Spleen (tissue), 11 donors: Measurements from ENCODE around the gene MAN1C1. TPM values are rescaled to one million over a fixed set of nuclear protein-coding genes. Genes with fewer than 3 reads are reported as not detected.

Experiments
- DNase-seq: peaks from one replicate; pipeline ENCODE4 v3.0.0-alpha.2; 2020
- H3K27ac ChIP-seq, 8 donors: fragments of 200-600 bp; sonication (generic) in 7 of 8; 1 replicate in 4 of 8; 2 replicates in 4 of 8; pipeline versions ENCODE4 v1.5.0 to v1.8.0; 2016 to 2021; ENCODE audit warnings: inconsistent platforms in 4 of 8, mild to moderate bottlenecking in 4 of 8, moderate library complexity in 1 of 8
- H3K27me3 ChIP-seq, 7 donors: fragments of 200-600 bp; sonication (generic) in 6 of 7; replicated peaks in 1 of 7; 1 replicate in 4 of 7; 2 replicates in 3 of 7; pipeline versions ENCODE4 v1.5.0 to v1.8.0; 2016 to 2021; ENCODE audit warnings: inconsistent platforms in 3 of 7, mild to moderate bottlenecking in 1 of 7
- H3K36me3 ChIP-seq, 6 donors: fragments of 200-600 bp; sonication (generic) in 5 of 6; 1 replicate in 4 of 6; 2 replicates in 2 of 6; pipeline versions ENCODE4 v1.5.0 to v1.8.0; 2016 to 2021; ENCODE audit warnings: inconsistent platforms in 2 of 6
- H3K4me1 ChIP-seq, 6 donors: fragments of 200-600 bp; sonication (generic) in 5 of 6; 1 replicate in 3 of 6; 2 replicates in 3 of 6; pipeline versions ENCODE4 v1.5.0 to v1.8.0; 2016 to 2021; ENCODE audit warnings: inconsistent platforms in 3 of 6
- H3K4me3 ChIP-seq, 8 donors: fragments of 200-600 bp; sonication (generic) in 7 of 8; 1 replicate in 4 of 8; 2 replicates in 4 of 8; pipeline versions ENCODE4 v1.5.0 to v1.8.0; 2016 to 2021; ENCODE audit warnings: inconsistent platforms in 4 of 8, mild to moderate bottlenecking in 4 of 8, moderate library complexity in 2 of 8
- H3K9me3 ChIP-seq, 8 donors: fragments of 200-600 bp; sonication (generic) in 7 of 8; 1 replicate in 4 of 8; 2 replicates in 4 of 8; pipeline versions ENCODE4 v1.5.0 to v1.8.0; 2016 to 2021; ENCODE audit warnings: inconsistent platforms in 4 of 8
- POLR2A ChIP-seq, 3 donors: fragments of 450-650 bp; IDR thresholded peaks; one replicate each; pipeline ENCODE4 v1.5.1; 2017; ENCODE audit warnings: antibody characterized with exemption in 3 of 3, mild to moderate bottlenecking in 1 of 3
- POLR2AphosphoS5 ChIP-seq, 3 donors: sonication (generic); formaldehyde crosslinking; IDR thresholded peaks; one replicate each; pipeline ENCODE4 v1.5.1; 2017; ENCODE audit warnings: antibody characterized with exemption in 3 of 3
- WGBS, 5 donors: extraction: QIAGEN DNeasy Blood & Tissue Kit in 3 of 5; methylation state at CpG; one replicate each; pipeline versions ENCODE4 v1.1.5 to v1.1.7; 2013 to 2018; 5-methylcytosine and 5-hydroxymethylcytosine counted together
- intact Hi-C: fragments of 100-400 bp; cut with DNase I; formaldehyde crosslinking; loops from one replicate; pipeline ENCODE4 v1.15.0; 2023; ENCODE audit warnings: low total_unique reads
- polyA plus RNA-seq, 3 donors: library from polyadenylated mRNA; stranded (reverse); fragments of 200-250 nt; gene quantifications; one replicate each; pipeline ENCODE4 v1.2.1, GENCODE V29; 2013
- total RNA-seq, 7 donors: library from RNA; depleted of rRNA in 3 of 7; stranded (reverse); fragments of >200 nt in 3 of 7; fragmentation: NEBNext Ultra II Directional in 4 of 7; extraction: Animal tissue kit (Norgen Biotek cat#: 25700) in 4 of 7; gene quantifications; one replicate each; pipeline versions ENCODE4 v1.1.0 to v1.2.1, GENCODE V29; 2016 to 2021
- TF ChIP-seq, protein P1 (sequence below), 11 experiments: fragments of 200-600 bp in 7 of 11; fragments of 450-650 bp in 4 of 11; sonication (generic) in 4 of 11; IDR thresholded peaks in 8 of 11; conservative IDR thresholded peaks in 3 of 11; 1 replicate in 7 of 11; 2 replicates in 4 of 11; pipeline versions ENCODE4 v1.4.0 to v1.8.0; 2016 to 2021; ENCODE audit warnings: antibody characterized with exemption in 11 of 11, inconsistent platforms in 4 of 11, mild to moderate bottlenecking in 1 of 11
- donor health status: healthy with polysubstance abuse.
- donor health status: DM: no; HTN: no; CAD: no; lungs with moderate emphysema.
- donor health status: DM: no; HTN: no; CAD: no.
- donor health status: Bipolar disorder and iron deficiency.
- donor health status: healthy.
- donor health status: DM: no; HTN: no; CAD: no.
- donor health status: DM: yes; HTN: yes; CAD: no.

Gene MAN1C1
- total and polyA plus RNA-seq, 10 donors = 4.6 to 54.3 (median 41.1) TPM

DNA sequence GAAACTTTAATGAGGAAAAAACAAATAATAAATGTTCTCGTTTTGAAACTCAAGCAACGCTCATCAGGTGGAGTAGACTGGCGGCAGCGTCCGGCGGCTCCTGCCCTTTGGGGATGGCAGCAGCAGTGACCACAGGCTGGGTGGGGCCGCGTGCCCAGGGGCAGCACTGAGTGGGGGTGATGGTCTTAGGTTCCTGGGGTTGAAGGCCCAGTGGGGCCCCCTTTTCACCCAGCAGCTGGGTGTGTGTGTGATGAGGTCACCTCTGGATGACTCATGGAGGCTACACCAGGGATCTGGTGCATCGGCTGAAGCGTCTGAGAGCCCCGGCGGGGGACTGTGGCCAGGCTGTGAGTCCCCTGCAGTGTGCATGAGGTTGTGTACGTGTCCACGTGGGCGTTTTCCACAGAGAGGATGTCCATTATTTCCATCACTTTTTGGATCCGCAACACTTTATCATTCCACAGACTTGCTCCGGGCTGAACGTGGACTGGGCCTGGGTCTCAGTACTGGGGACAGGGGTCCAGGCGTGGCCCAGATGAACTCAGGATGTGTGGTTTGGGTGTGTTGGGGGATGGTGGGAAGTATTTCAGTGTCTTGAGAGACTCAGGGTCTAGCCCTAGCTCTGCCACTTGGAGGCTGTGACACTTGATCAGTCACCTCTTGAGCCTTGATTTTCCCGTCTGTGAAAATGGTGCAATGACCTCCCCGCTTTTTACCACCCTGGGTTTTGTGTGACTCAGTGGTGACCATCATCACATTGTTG is 47.6 kb upstream of the MAN1C1 start:
- Histone ChIP-seq H3K36me3 (peaks cover 0 to 48% (median 6%) of the 10 kb centered on the region in 6 donors), H3K27ac (peak overlapping the region in 6 of 8 donors; percentile 44 to 92 (median 90)), H3K4me3 (no peak overlapping the region), H3K27me3 (peaks cover 0 to 13% (median 0%) of the 10 kb centered on the region in 7 donors), H3K4me1 (peaks cover 29 to 94% (median 79%) of the 10 kb centered on the region in 6 donors), H3K9me3 (no peaks in the 10 kb centered on the region)
- intact Hi-C loops = no loop called here
- TF ChIP-seq, protein P1, sequence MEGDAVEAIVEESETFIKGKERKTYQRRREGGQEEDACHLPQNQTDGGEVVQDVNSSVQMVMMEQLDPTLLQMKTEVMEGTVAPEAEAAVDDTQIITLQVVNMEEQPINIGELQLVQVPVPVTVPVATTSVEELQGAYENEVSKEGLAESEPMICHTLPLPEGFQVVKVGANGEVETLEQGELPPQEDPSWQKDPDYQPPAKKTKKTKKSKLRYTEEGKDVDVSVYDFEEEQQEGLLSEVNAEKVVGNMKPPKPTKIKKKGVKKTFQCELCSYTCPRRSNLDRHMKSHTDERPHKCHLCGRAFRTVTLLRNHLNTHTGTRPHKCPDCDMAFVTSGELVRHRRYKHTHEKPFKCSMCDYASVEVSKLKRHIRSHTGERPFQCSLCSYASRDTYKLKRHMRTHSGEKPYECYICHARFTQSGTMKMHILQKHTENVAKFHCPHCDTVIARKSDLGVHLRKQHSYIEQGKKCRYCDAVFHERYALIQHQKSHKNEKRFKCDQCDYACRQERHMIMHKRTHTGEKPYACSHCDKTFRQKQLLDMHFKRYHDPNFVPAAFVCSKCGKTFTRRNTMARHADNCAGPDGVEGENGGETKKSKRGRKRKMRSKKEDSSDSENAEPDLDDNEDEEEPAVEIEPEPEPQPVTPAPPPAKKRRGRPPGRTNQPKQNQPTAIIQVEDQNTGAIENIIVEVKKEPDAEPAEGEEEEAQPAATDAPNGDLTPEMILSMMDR (IDR thresholded peaks at IDR 0.05 in 8 of 11, conservative IDR thresholded peaks at IDR 0.05 in 3 of 11) = no peak
- TF ChIP-seq POLR2AphosphoS5 (IDR thresholded peaks at IDR 0.05) = peak in 1 of 3 donors; percentile 60
- no peak for TF ChIP-seq POLR2A (IDR thresholded peaks at IDR 0.05)
- DNase-seq = no peak
- WGBS, 5 donors = 68 to 88% (median 83%) methylated on average over 20 to 21 of the region's 21 CpGs

DNA sequence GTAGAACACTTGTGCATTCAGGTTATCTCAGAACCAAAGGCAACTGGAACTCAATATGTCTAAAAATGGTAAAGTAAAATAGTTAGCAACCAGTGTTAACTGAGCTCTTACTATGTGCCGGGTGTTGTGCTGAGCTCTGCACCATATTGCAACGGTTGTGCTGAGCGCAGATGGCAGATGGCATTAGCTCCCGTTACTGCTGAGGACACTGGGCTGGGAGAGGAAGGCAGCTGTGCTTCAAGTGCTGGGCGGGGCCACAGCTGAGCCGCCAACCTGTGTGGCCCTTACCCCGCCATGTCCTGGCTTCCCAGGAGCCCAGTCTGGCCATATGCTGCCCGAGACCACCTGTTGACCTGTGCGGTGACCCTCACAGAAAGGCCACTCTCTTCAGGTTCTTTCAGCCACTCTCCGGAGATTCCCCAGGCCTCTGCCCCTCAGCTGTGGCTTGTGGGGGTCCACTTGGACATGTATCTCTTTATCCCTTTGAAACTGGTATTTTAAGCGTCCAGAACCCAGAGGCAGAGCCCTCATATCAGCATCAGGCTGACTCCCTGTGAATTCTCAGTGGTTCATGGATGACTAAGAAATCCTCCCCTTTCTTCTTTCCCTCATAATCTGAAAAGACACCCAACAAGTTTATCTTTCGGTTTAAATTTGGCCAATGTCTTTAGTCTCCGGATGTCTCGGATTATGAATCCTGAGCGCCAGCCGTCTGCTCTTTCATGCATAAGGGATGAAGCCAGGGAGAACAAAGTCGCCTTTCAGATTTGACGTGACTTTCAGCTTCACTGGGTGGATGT is 46.8 kb upstream of the MAN1C1 start:
- Histone ChIP-seq H3K27ac (peak overlapping the region in 6 of 8 donors; percentile 24 to 92 (median 90)), H3K4me1 (peaks cover 27 to 86% (median 71%) of the 10 kb centered on the region in 6 donors), H3K9me3 (no peaks in the 10 kb centered on the region), H3K27me3 (peaks cover 0 to 13% (median 0%) of the 10 kb centered on the region in 7 donors), H3K36me3 (peaks cover 0 to 40% (median 3%) of the 10 kb centered on the region in 6 donors), H3K4me3 (no peak overlapping the region)
- intact Hi-C loops = no loop called here
- WGBS, 5 donors = 77 to 90% (median 82%) methylated on average over 18 of the region's 18 CpGs
- TF ChIP-seq POLR2AphosphoS5 (IDR thresholded peaks at IDR 0.05) = peak; percentile 35 to 63 (median 59)
- TF ChIP-seq POLR2A (IDR thresholded peaks at IDR 0.05) = no peak
- DNase-seq = no peak

DNA sequence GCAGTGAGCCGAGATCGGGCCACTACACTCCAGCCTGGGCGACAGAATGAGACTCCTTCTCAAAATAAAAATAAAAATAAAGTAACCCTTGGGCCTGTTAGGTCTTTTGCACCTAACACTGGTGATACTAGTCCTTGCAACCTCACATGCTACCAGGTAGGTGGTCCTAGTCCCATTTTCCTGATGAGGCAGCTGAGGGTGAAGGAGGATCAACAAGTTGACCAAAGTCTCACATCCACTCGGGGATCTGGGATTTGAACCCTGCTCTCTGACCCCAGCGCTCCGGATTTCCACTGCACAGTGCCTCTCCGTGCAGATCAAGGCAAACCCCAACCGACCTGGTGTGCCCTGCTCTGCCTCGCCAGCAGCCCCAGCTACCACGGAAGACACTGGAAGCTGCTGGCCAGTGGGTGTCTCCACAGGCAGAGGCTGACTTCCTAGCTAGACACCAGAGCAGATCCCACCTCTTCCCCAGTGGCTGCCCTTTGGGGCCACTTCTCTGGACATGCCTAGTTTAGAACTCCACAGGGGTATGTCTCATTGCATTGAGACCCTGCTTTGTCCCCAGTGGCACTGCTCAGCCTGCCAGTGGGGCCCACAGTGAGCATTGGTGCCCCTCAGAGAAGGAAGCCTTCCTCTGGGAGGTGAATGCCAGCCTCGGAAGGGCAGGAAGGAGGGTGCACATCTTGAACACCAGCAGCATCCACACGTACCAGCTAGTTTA is 45.6 kb upstream of the MAN1C1 start:
- peaks cover 0 to 13% (median 0%) of the 10 kb centered on the region in 7 donors for H3K27me3 ChIP-seq
- 69 to 85% (median 81%) methylated on average over 8 to 12 of the region's 12 CpGs for WGBS, 5 donors
- TF ChIP-seq POLR2AphosphoS5 (IDR thresholded peaks at IDR 0.05) (peak; percentile 29 to 71 (median 60)), POLR2A (IDR thresholded peaks at IDR 0.05) (no peak)
- TF ChIP-seq, protein P1 (IDR thresholded peaks at IDR 0.05 in 8 of 11, conservative IDR thresholded peaks at IDR 0.05 in 3 of 11) = no peak
- H3K27ac ChIP-seq = peak overlapping the region in 2 of 8 donors; percentile 1 to 33
- peaks cover 0 to 29% (median under 1%) of the 10 kb centered on the region in 6 donors for H3K36me3 ChIP-seq
- H3K4me1 ChIP-seq = peaks cover 22 to 74% (median 60%) of the 10 kb centered on the region in 6 donors
- intact Hi-C loops = no loop called here
- no peak overlapping the region for H3K4me3 ChIP-seq
- H3K9me3 ChIP-seq = no peaks in the 10 kb centered on the region
- no peak for DNase-seq

DNA sequence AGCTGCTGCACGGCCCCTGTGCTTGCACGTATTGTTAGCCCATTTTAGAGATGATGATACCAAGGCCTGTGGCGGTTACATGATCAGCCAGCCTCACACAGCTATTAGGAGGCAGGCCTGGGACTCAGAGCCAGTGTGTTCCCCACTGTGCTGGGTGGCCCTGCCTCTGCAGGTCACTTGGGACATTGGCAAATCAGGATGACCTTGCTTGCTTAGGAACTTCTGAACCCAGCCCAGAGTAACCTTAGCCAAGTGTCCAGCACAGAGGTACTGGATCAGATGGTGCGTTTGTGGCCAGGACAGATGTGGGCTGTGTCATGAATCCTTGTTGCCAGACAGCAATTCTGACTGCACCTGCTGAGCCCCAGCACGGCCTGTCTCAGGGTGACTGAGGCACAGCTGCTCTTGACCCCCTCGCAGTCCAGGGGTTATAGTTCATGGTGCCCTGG is 45.0 kb upstream of the MAN1C1 start:
- Histone ChIP-seq H3K4me3 (no peak overlapping the region), H3K4me1 (peaks cover 20 to 69% (median 54%) of the 10 kb centered on the region in 6 donors), H3K27me3 (peaks cover 0 to 13% (median 0%) of the 10 kb centered on the region in 7 donors), H3K36me3 (peaks cover 0 to 26% (median 0%) of the 10 kb centered on the region in 6 donors), H3K27ac (peak overlapping the region in 2 of 8 donors; percentile 1 to 33), H3K9me3 (no peaks in the 10 kb centered on the region)
- TF ChIP-seq, protein P1 (IDR thresholded peaks at IDR 0.05 in 8 of 11, conservative IDR thresholded peaks at IDR 0.05 in 3 of 11) = no peak
- peak in 2 of 3 donors; percentile 3 to 13 for TF ChIP-seq POLR2AphosphoS5 (IDR thresholded peaks at IDR 0.05)
- TF ChIP-seq POLR2A (IDR thresholded peaks at IDR 0.05) = no peak
- intact Hi-C loops = no loop called here
- DNase-seq = no peak
- WGBS, 5 donors = 67 to 81% (median 78%) methylated on average over 6 of the region's 6 CpGs
